Measurements from ENCODE around the gene EMD.

DNA sequence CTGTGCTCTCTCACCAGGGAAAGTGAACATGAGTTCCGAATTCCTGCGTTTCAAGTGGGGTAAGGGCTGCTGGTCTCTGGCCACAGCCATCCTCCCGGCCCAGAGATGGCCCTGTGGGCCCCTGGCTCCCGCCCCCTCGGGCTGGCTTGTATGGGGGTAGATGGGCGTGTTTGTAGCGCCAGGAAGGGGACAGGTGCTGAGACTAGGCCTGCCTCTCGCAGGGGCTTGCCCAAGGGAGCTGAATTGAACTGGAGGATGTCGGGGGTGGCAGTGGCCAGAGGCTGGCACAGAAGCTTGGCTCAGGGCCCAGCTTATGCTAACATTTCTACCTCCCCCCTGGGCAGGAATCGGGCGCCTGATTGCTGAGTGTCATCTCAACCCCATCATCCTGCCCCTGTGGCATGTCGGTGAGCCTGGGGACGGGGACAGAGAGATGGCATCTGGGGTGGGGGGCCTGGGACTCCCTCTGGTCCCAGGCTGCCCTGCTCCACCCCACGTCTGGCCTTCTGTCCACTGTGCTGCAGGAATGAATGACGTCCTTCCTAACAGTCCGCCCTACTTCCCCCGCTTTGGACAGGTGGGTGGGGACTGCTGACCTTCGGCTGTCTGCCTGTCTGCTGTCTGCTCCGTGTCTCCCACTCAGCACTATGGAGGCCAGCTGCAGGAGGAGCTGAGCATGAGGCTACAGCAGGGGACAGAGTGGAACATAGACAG is 40.8 kb downstream of the EMD start:
- TF ChIP-seq CTCF (IDR thresholded peaks at IDR 0.05) (no peak), POLR2A (IDR thresholded peaks at IDR 0.05) (no peak)
